ENCODE results near the gene PTGR1. TPM values are rescaled to one million over a fixed set of nuclear protein-coding genes. Genes with fewer than 3 reads are reported as not detected.

PTGR1 gene
- total RNA-seq = 43.5 TPM

DNA sequence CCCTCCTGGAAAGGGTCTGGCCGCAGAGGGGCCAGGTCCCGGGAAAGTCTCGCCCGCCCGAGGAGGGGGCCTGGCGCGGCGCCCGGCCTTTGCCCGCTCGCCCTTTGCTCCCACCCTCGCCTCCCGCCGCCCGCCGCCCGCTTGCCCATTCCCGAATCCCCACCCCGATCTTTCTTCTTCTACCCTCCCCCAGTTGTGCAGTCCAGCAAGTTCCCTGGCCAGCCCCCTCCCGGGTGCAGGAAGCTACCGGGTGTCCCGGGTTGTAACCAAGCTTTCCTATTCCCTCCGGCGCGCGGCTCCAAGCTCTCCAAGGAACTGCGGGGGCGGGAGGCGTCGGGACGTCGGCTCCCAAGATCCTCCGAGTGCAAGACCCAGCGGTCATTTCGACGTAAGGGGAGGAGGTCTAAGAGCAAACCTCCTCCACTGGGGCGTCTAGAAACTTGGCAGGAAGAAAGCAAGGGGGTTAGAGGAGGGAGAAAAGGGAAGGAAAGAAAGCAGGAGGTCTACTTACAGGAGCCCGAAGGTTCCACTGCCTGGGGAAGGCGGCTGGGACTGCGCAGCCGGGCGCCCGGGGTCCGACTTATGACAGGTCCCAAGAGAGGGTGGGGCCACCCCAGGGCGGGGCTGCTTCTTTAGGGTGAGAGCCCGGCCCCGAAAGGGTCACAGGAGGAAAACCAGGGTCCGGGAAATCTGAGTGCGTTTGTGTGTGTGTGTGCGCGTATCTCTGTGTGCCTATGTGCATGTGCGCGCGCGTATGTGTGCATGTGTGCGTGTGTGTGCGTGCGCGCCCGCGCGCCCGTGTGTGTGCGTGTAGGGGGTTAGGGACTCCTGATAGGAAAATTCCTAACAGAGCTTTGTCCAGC lies at the start of gene PTGR1:
Gene PTGR1, minus strand, starts transcription at position 556 of the 863 bp plus-strand sequence. CDS start 2,225 bp downstream, outside the sequence.
- ATAC-seq = peak; percentile 86
- intact Hi-C loops (cut with DNase I) = no loop called here

DNA sequence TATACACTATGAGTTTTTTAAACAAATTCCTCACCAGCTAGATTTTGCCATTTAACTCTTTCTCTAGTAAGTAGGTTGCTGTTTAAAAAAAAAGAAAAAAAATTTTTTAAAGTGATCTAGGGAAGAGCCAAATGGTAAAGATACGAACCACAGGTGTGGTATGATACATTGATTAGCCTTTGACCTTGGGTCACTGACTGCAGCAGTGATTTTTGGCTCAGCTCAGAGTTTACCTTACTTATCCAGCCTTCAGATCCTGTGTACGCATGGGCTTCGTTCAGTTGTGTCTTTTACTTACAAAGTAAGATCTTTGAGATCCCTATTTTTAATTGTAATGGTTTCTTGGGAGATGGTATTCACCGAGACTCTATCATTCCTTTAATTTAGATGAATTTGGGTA lies 49.6 kb upstream of the PTGR1 start:
- intact Hi-C loops (cut with DNase I) = no loop called here

More for the DNA sequence above, at the start of gene PTGR1:
- DNase-seq (ENCODE audit: low spot score) = peak; percentile 89

DNA sequence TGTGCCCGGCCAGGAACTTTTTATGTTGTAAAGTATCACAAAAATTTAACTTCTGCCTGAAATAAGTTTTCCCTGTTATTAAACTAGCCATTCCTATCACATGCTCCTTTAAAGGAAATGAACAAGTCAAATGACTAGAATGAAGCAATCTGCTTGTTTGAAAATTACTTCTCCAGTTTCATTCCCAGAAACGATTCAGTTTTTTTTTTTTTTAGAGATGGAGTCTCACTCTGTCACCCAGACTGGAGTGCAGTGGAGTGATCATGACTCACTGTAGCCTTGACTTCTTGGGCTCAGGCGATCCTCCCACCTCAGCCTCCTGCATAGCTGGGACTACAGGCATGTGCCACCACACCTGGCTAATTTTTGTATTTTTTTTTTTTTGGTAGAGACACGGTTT lies 48.6 kb upstream of the PTGR1 start:
- ATAC-seq (no peak), DNase-seq (ENCODE audit: low spot score) (no peak)
- intact Hi-C loops (cut with DNase I) = no loop called here

More for the DNA sequence above, 49.6 kb upstream of the PTGR1 start:
- DNase-seq (ENCODE audit: low spot score) = no peak
- no peak for ATAC-seq

DNA sequence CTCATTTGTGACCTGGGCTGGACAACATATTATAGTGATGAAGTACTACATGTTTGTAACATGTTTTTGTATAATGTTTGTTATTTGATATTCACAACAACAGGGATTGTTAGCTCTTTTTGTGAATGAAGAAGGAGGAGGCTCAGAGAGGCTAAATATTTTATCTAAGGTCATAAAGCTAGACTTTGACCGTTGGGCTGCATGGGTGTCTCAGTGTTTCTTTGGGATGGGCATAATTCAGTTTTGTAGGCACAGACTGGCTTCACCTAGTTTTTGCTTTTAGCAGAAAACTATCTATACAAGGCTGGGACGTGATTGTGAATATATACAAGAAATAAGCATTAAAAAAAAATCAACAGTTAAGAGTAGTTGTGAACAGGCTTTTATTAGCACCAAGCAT lies 47.0 kb upstream of the PTGR1 start:
- ATAC-seq (no peak), DNase-seq (ENCODE audit: low spot score) (no peak)
- intact Hi-C loops (cut with DNase I) = no loop called here

DNA sequence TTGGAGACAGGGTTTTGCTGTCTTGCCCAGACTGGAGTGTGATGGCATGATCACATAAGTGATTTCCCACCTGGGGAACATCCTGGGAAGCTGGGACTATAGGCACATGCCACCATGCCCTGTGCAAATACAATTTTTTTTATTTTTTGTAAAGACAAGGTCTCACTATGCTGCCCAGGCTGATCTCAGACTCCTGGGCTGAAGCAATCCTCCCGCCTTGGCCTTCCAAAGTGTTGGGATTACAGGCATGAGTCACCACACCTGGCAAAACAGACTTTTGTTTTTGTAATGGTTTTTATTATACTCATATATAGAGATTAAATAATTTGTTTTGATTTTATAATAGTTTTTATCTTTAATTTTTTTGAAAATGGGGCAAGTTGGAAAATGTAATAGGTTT lies 46.4 kb upstream of the PTGR1 start:
- DNase-seq (ENCODE audit: low spot score) = no peak
- intact Hi-C loops (cut with DNase I) = no loop called here
- no peak for ATAC-seq

DNA sequence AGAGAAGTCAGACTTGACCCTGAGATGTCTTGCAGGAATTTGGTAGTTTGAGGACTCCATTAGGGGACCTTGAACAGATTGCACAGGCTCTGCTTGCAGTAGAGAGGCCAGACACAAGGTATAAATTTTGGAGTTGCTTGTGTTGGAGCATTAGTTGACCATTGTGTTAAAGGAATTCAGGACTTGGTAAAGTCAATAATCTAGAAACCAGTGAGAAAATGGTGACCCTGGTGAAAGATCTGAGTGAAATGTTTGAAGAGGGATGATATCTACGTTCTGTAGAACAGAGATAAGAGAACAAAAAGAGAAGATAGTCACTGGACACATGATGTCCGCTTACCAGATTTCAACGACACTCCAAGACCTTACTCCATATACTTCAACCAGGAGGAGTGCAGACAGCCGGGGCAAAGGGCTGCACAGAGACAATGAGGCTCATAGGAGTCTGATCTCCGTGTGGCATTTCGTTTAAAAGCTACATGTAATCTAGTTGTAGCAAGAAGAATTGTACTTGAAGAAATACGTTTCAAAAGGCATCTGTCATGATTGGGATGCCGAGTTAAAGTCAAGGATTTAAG lies 44.8 kb upstream of the PTGR1 start:
- intact Hi-C loops (cut with DNase I) = no loop called here

DNA sequence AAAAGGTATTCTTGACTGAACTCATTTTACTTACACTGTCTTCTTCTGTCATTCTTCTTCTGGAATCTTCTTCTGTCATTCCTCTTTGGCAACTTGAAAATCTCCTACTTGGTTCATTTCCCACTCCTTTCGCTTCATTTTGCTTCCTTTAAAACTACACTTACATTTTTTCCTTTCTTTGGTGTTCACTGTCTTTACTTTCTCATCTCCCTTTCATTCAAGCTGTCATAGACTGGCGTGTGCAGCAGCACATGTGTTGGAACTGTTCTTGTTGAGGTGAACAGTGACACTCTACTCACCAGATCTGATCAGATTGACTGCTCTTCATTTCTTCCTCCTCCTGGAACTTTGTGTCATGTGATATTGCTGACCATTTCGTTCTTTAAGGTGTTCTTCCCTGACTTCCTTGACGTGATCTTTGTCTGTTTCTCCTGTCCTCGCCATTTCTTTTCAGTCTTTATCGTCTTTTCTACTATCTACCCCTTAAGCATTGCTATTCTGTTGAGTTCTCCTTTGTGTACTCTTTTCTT lies 38.0 kb upstream of the PTGR1 start:
- ATAC-seq (no peak), DNase-seq (ENCODE audit: low spot score) (no peak)
- intact Hi-C loops (cut with DNase I) = no loop called here

More for the DNA sequence above, 44.8 kb upstream of the PTGR1 start:
- DNase-seq (ENCODE audit: low spot score) (no peak), ATAC-seq (no peak)

DNA sequence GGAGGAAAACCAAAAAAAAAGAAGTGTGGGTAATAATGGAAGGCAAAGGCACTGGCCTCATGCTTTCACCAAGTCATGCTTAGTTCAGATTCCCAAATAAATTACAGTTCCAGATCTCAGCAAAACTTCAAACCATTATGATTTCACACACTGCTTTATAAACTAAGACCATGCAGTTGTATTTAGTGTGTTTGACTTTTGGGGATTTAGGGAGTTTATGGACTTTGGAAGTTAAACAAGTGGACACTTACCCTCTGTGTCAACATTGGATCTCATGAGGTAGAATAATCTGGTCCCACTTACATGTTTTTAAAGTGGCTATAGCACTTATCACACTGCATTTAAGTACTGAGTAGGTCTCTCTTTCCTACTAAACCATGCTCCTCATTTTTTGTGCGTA lies 35.4 kb upstream of the PTGR1 start:
- intact Hi-C loops (cut with DNase I) = no loop called here
- no peak for ATAC-seq
- DNase-seq (ENCODE audit: low spot score) = no peak

DNA sequence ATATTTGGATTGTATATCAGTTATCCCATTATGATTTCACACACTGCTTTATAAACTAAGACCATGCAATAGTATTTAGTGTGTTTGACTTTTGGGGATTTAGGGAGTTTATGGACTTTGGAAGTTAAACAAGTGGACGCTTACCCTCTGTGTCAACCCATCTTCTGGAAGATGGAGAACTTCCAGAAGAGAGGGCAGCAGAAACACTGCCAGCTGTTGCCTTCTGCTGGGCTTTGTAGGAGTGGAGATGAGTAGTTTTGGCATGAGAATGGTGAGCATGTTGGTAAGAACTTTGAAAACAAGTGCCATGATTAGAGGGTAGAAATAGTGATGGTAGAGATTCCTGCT lies 33.9 kb upstream of the PTGR1 start:
- ATAC-seq (no peak), DNase-seq (ENCODE audit: low spot score) (no peak)
- intact Hi-C loops (cut with DNase I) = no loop called here

DNA sequence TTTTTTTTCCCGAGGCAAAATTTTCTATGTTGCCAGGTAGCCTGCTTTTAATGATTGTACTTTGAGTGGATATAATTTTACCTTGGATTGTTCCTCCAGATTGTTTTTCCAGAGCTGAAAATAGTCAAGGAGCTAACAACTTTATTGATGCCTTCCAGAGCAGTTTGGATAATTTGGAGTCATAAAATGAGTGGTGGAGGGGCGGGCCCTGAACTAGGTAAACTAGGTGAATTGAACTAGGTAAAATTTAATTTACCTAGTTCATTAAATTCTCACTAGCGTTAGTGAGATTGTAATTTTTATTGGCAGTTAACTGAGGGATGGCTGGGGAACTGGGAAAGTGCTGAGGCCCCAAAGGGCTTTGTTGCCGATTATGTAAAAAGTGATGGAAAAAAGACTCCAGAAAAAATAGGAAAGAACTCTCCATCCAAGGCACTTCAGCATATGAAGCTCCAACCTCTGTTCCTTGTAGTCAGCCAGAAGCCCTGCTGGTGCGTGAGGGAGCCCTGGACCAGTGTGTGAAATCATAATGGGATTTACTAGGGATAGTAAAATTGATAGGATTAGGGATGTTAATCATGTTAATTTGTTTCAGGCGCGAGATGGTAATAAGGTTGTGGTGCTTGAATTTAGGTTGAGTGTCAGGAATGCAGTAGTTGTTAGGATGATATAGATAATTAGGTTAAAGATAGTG lies 33.4 kb upstream of the PTGR1 start:
- intact Hi-C loops (cut with DNase I) = no loop called here
- no peak for DNase-seq (ENCODE audit: low spot score)
- ATAC-seq = no peak

DNA sequence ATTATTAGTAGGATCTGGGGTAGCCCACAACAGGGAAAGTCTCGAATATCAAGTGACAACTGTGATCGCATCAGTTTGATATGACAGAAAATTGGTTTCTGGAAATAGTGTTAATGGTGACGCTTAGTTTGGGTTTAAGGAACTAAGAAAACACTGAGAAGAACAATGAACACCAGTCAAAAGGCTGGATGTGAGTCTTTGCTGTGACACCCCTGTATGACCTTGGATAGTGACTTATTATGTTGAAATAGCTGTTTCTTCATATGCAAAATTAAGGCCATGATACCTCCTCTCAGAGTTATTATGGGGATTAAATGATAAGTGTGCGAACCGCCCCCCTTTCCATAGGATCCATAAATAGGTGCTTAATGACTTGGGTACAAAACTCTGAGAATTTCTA lies 32.6 kb upstream of the PTGR1 start:
- no peak for DNase-seq (ENCODE audit: low spot score)
- intact Hi-C loops (cut with DNase I) = no loop called here

DNA sequence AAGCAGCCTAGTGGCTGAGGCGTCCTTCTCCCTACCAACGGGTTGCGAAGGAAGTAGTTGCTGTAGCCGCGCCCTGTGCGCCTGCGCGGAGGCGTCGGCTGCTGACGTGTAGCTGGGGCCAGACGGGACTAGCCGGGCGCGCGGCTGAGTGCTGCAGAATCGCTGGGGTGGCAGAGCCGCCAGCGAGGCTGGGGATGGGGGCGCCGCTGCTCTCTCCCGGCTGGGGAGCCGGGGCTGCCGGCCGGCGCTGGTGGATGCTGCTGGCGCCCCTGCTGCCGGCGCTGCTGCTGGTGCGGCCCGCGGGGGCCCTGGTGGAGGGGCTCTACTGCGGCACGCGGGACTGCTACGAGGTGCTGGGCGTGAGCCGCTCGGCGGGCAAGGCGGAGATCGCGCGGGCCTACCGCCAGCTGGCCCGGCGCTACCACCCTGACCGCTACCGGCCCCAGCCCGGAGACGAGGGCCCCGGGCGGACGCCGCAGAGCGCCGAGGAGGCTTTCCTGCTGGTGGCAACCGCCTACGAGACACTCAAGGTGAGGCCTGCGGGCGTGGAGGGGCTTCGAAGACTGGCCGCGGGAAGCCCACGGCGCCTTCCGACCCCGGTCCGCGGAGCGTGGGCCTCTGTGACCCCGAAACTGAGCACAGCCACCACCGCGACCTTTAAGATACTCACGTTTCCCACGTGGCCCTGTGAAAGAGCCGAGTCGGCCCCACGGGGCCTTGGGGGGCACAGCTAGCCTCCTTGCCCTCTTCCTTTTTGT lies 31.9 kb upstream of the PTGR1 start, which contains the start of gene DNAJC25:
Gene DNAJC25, plus strand, starts transcription at position 121 of the 758 bp plus-strand sequence. Its CDS starts 74 bp downstream, at position 195.
- ATAC-seq (peak; percentile 100), DNase-seq (ENCODE audit: low spot score) (peak; percentile 96)
- intact Hi-C loops (cut with DNase I) = no loop called here

More for the DNA sequence above, 32.6 kb upstream of the PTGR1 start:
- ATAC-seq = no peak

DNA sequence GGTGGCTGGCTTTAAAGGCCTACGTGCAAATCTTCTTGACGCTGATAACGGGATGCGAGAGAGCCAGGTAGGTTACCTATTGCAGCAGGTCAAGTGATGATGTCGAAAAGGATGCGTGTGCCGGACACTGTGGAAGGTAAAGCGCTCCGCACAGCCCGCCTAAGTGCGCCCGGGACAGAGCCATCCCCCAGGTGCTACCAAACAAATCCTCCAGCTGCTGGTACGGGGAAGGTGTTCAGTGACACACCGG lies 31.4 kb upstream of the PTGR1 start:
- DNase-seq (ENCODE audit: low spot score) = no peak
- ATAC-seq = no peak
- intact Hi-C loops (cut with DNase I) = no loop called here

DNA sequence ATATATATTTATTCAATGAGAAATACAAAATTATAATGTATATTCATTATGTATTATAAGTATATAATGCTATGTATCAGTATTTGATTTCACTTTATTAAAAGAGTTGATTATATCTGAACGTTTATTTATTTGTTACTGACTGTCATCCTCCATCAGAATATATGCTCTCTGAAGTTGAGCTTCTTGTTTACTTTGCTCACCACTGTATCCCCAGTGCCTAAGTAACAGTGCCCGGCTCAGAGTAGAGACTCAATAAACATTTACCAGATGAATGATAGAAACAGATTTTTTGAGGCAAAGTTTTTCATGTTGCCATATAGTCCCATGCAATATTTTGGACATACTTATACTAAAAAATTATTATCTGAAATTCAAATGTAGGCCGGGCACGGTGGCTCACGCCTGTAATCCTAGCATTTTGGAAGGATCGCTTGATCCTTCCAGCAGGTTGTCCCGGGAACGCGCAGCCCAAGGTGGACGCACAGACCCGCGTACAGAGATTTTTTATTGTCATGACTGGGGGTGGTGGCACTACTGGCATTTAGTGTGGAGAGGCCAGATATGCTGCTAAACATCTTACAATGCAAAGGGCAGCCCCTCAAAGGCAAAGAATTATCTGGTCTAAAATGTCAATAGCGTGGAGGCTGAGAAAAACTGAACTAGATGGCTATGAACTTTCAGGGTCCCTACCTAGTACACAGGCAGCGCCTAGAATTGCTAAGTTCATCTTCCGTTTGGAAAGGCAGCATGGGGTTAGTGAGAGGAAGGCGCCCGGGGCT lies 30.9 kb upstream of the PTGR1 start:
- intact Hi-C loops (cut with DNase I) = no loop called here
- ATAC-seq (peak; percentile 40), DNase-seq (ENCODE audit: low spot score) (no peak)

DNA sequence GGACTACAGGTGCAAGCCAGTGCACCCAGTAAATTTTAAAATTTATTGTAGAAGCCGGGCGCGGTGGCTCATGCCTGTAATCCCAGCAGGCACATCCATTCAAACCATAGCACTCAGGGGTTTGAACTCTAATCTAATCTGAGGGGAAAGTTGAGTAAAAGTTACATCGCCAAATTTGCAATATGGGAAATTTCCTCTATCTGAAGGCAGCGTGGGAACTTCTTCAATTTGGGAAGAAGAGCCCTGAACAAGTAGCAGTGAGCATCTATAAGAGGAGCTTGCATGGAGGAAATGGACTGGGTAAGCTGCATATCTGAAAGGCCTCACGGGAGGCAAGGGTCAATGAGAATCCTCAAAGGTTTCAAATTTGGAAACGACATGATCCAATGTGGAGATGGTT lies 29.0 kb upstream of the PTGR1 start:
- intact Hi-C loops (cut with DNase I) = no loop called here
- ATAC-seq = no peak
- DNase-seq (ENCODE audit: low spot score) = no peak

DNA sequence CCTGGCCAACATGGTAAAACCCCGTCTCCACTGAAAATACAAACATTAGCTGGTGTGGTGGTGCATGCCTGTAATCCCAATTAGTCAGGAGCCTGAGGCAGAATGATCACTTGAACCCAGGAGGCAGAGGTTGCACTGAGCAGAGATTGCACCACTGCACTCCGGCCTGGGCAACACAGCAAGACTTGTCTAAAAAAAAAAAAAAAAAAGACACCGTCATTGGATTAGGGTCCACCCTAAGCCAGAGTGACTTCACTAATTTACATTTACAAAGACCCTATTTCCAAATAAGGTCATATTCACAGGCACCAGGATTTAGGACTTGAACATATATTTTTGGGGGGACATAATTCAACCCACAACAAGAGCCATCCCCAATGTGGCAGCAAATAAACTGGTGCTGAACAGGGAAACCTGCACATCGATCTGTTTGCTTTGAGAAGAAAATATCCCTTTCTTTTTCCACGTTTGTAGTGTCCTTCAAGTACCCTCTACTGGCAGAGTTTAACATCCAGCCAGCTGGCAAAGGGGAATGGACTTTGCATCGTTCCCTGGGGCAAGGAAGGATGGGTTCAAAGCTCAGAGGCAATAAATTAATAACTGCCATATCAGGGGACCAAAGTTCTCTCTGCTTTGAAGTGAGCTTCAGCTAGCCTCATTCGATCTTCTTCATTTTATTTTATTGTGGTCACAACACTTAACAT lies 28.0 kb upstream of the PTGR1 start:
- DNase-seq (ENCODE audit: low spot score) (no peak), ATAC-seq (no peak)
- intact Hi-C loops (cut with DNase I) = no loop called here

DNA sequence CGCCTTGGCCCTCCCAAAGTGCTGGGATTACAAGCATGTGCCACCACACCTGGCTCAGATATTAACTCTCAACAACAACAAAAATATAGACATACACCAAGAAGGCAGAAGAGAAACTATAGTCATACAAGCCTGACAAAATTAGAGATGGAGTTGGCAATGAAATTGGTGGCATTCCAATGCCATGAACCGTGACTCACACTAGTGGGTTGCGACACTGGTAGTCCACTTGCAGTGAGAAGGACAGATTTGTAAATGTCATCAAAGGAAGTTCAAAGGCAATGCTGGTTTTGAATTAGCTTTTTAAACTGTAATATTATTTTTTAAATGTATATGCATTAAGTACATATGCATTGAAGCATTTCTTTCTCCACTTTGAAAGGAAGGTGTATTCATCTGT lies 23.2 kb upstream of the PTGR1 start:
- intact Hi-C loops (cut with DNase I) = no loop called here
- ATAC-seq (no peak), DNase-seq (ENCODE audit: low spot score) (no peak)

DNA sequence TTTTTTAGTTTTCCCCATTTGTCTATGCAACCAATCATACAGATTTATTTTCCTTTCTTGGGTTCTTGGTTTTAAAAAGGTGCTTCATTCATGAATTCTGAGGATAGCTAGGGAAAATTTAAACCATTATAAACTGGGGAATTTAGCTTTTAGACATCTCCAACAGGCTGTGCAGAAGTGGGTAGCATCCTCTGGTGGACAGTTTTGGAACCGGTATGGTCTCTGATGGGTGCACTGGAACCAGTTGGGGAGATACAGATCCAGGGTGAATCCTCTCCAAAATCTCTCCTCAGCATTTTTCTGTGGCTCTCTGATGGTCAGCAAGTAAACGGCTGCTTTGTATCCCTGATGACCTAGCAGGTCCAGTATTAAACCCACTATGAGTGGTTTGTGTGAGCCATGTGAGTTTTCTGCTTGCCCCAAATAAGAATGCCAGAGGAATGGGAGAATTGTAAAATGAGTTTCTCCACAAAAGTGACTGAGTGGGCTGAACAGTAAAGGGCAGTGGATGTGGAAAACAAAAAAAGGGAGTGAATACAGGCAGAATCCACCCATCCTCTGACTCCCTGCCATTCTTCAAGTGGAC lies 22.5 kb upstream of the PTGR1 start:
- DNase-seq (ENCODE audit: low spot score) (no peak), ATAC-seq (peak; percentile 79)
- intact Hi-C loops (cut with DNase I) = no loop called here
